IPS-18a (cell line): ENCODE data around the gene FLT3.
A peak's percentile ranks its signal among the peaks of the same experiment; 100 is the strongest.

Source experiments
- H3K27ac ChIP-seq: one replicate; pipeline ENCODE4 v1.5.1; 2013; ENCODE audit warnings: low read length
- H3K27me3 ChIP-seq: one replicate; pipeline ENCODE4 v1.6.1; 2013; ENCODE audit warnings: mild to moderate bottlenecking, low read length; ENCODE audit not compliant: control insufficient read depth, insufficient read depth
- H3K36me3 ChIP-seq: one replicate; pipeline ENCODE4 v1.6.1; 2013; ENCODE audit warnings: low read depth, low read length; ENCODE audit not compliant: control insufficient read depth
- H3K4me1 ChIP-seq: one replicate; pipeline ENCODE4 v1.6.1; 2013; ENCODE audit warnings: low read depth, low read length; ENCODE audit not compliant: control insufficient read depth
- H3K4me3 ChIP-seq: one replicate; pipeline ENCODE4 v1.5.1; 2013; ENCODE audit warnings: low read length
- H3K9ac ChIP-seq: one replicate; pipeline ENCODE4 v1.6.1; 2013; ENCODE audit warnings: mild to moderate bottlenecking, low read length, moderate library complexity
- H3K9me3 ChIP-seq: one replicate; pipeline ENCODE4 v1.6.1; 2013; ENCODE audit warnings: low read depth, low read length; ENCODE audit not compliant: control insufficient read depth

FLT3 gene

GRCh38 chr13:28055357-28055756, 45.0 kb downstream of the FLT3 start:
- peaks cover 25% of the 10 kb centered on the region for H3K4me1 ChIP-seq

GRCh38 chr13:28052945-28053344, 47.4 kb downstream of the FLT3 start:
- Histone ChIP-seq H3K9ac (no peak overlapping the region), H3K9me3 (no peaks in the 10 kb centered on the region), H3K36me3 (no peaks in the 10 kb centered on the region), H3K4me3 (no peak overlapping the region), H3K27me3 (no peaks in the 10 kb centered on the region), H3K4me1 (peaks cover 43% of the 10 kb centered on the region), H3K27ac (no peak overlapping the region)

More at GRCh38 chr13:28055357-28055756, 45.0 kb downstream of the FLT3 start:
- Histone ChIP-seq H3K27ac (no peak overlapping the region), H3K36me3 (no peaks in the 10 kb centered on the region), H3K9ac (no peak overlapping the region), H3K9me3 (no peaks in the 10 kb centered on the region), H3K4me3 (no peak overlapping the region), H3K27me3 (no peaks in the 10 kb centered on the region)

GRCh38 chr13:28049880-28050875, 50.2 kb downstream of the FLT3 start:
- Histone ChIP-seq H3K27me3 (no peaks in the 10 kb centered on the region), H3K27ac (peak overlapping the region; percentile 55), H3K9me3 (no peaks in the 10 kb centered on the region), H3K4me1 (peaks cover 39% of the 10 kb centered on the region), H3K9ac (peak overlapping the region; percentile 43), H3K4me3 (peak overlapping the region; percentile 17), H3K36me3 (no peaks in the 10 kb centered on the region)

GRCh38 chr13:28049215-28049614, 51.2 kb downstream of the FLT3 start:
- H3K4me3 ChIP-seq, result no peak overlapping the region
- H3K27me3 ChIP-seq, result no peaks in the 10 kb centered on the region
- H3K9ac ChIP-seq, result no peak overlapping the region
- no peaks in the 10 kb centered on the region for H3K9me3 ChIP-seq
- peak overlapping the region; percentile 3 for H3K27ac ChIP-seq
- peaks cover 33% of the 10 kb centered on the region for H3K4me1 ChIP-seq
- no peaks in the 10 kb centered on the region for H3K36me3 ChIP-seq

- Histone ChIP-seq H3K9me3 (no peaks in the 10 kb centered on the region), H3K4me1 (peaks cover 33% of the 10 kb centered on the region), H3K36me3 (no peaks in the 10 kb centered on the region), H3K9ac (no peak overlapping the region), H3K27me3 (no peaks in the 10 kb centered on the region), H3K27ac (no peak overlapping the region), H3K4me3 (no peak overlapping the region)
Observed at GRCh38 chr13:28048768-28049167, 51.6 kb downstream of the FLT3 start.

- H3K27me3 ChIP-seq, result no peaks in the 10 kb centered on the region
- no peak overlapping the region for H3K9ac ChIP-seq
- H3K9me3 ChIP-seq, result no peaks in the 10 kb centered on the region
- no peaks in the 10 kb centered on the region for H3K36me3 ChIP-seq
- peaks cover 33% of the 10 kb centered on the region for H3K4me1 ChIP-seq
- H3K27ac ChIP-seq, result no peak overlapping the region
- no peak overlapping the region for H3K4me3 ChIP-seq
Observed at GRCh38 chr13:28047757-28048388, 52.5 kb downstream of the FLT3 start.

GRCh38 chr13:28046981-28047380, 53.4 kb downstream of the FLT3 start:
- Histone ChIP-seq H3K9ac (no peak overlapping the region), H3K4me3 (no peak overlapping the region), H3K4me1 (peaks cover 33% of the 10 kb centered on the region), H3K27ac (no peak overlapping the region), H3K27me3 (no peaks in the 10 kb centered on the region), H3K36me3 (no peaks in the 10 kb centered on the region), H3K9me3 (no peaks in the 10 kb centered on the region)

GRCh38 chr13:28045861-28046260, 54.5 kb downstream of the FLT3 start:
- no peak overlapping the region for H3K4me3 ChIP-seq

GRCh38 chr13:28044608-28045007, 55.8 kb downstream of the FLT3 start:
- Histone ChIP-seq H3K9ac (no peak overlapping the region), H3K4me3 (no peak overlapping the region), H3K9me3 (no peaks in the 10 kb centered on the region), H3K27ac (no peak overlapping the region), H3K4me1 (peaks cover 17% of the 10 kb centered on the region), H3K27me3 (no peaks in the 10 kb centered on the region), H3K36me3 (no peaks in the 10 kb centered on the region)

More at GRCh38 chr13:28045861-28046260, 54.5 kb downstream of the FLT3 start:
- H3K4me1 ChIP-seq, result peaks cover 29% of the 10 kb centered on the region
- H3K27ac ChIP-seq, result no peak overlapping the region
- no peaks in the 10 kb centered on the region for H3K9me3 ChIP-seq
- H3K36me3 ChIP-seq, result no peaks in the 10 kb centered on the region
- H3K27me3 ChIP-seq, result no peaks in the 10 kb centered on the region
- no peak overlapping the region for H3K9ac ChIP-seq

GRCh38 chr13:28043224-28043623, 57.2 kb downstream of the FLT3 start:
- H3K4me3 ChIP-seq, result no peak overlapping the region
- H3K4me1 ChIP-seq, result peaks cover 6% of the 10 kb centered on the region
- no peaks in the 10 kb centered on the region for H3K36me3 ChIP-seq
- H3K9ac ChIP-seq, result no peak overlapping the region
- H3K9me3 ChIP-seq, result no peaks in the 10 kb centered on the region
- H3K27me3 ChIP-seq, result no peaks in the 10 kb centered on the region
- no peak overlapping the region for H3K27ac ChIP-seq

- H3K27me3 ChIP-seq, result no peaks in the 10 kb centered on the region
- H3K36me3 ChIP-seq, result no peaks in the 10 kb centered on the region
- H3K4me3 ChIP-seq, result no peak overlapping the region
- no peak overlapping the region for H3K9ac ChIP-seq
- no peak overlapping the region for H3K27ac ChIP-seq
- H3K9me3 ChIP-seq, result no peaks in the 10 kb centered on the region
- peaks cover 6% of the 10 kb centered on the region for H3K4me1 ChIP-seq
Observed at GRCh38 chr13:28041501-28041900, 58.9 kb downstream of the FLT3 start.
